ENCODE measurements around the gene ARHGEF28.

ARHGEF28 gene

DNA sequence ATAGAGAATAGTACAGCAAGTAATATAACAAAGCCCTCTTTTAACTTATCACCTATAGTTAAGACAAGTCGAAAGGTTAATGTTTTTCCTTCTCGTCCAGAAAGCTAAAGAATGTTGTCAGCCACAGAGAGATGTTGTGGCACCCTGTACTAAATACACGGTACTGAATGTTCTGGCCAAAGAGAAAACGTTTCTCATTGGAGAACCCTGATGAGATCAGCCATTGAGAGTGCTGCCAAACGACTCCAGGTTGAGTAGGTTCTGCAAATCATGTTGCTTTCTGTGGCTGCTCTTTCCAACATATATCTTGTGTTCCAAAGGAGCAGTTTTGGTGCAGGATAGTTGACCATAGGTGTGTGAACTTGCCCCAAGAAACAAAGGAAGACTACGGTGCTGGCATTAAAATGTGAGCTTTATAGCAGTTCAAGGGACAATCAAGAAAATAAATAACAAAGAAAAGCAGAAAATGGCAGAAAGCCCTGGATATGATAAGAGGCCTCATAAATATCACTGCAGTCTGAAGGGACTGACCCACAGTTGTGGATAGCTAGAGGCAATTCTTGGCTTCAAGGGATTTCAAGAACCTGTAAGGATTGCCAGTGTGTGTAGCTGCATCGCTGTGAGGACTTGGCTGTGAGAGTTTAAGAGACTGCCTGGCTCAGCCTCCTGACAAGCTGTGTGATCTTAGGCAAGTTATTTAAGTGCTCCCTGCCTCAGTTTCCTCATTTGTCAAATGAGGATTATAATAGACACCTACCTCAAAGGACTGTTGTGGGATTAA lies 102.7 kb downstream of the ARHGEF28 start:
- H3K4me3 ChIP-seq (ENCODE audit: low read length): no peak overlapping the region
- no peak overlapping the region for H2AFZ ChIP-seq (ENCODE audit: low read depth, low read length)
- no peaks in the 10 kb centered on the region for H3K27me3 ChIP-seq (ENCODE audit: insufficient read depth, low read length)
- no peaks in the 10 kb centered on the region for H3K36me3 ChIP-seq (ENCODE audit: insufficient read depth, low read length)
- H3K4me1 ChIP-seq (ENCODE audit: insufficient read depth, low read length): no peaks in the 10 kb centered on the region
- H3K9me3 ChIP-seq (ENCODE audit: low read length): no peaks in the 10 kb centered on the region

DNA sequence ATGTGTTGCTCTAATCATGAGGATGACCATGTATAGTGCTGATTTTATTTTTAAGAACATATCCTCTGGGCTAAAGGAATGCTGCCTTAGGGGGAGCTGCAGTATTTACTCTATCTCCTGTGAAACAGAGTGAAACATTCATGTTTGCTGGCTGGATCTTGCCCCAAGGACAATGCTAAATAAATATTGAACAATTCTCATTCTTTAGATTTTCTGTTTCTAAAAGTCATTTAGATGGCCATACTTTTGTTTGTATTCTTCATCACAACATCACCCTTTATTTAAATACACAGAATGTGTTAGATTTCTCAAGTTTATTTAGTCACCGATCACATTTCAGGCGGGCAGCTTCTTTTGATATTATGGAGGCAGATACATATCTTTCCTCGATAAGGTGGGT lies 103.3 kb downstream of the ARHGEF28 start:
- no peaks in the 10 kb centered on the region for H3K27me3 ChIP-seq (ENCODE audit: insufficient read depth, low read length)
- H3K4me1 ChIP-seq (ENCODE audit: insufficient read depth, low read length): no peaks in the 10 kb centered on the region
- no peaks in the 10 kb centered on the region for H3K9me3 ChIP-seq (ENCODE audit: low read length)
- no peaks in the 10 kb centered on the region for H3K36me3 ChIP-seq (ENCODE audit: insufficient read depth, low read length)
- no peak overlapping the region for H3K4me3 ChIP-seq (ENCODE audit: low read length)
- H2AFZ ChIP-seq (ENCODE audit: low read depth, low read length): no peak overlapping the region

DNA sequence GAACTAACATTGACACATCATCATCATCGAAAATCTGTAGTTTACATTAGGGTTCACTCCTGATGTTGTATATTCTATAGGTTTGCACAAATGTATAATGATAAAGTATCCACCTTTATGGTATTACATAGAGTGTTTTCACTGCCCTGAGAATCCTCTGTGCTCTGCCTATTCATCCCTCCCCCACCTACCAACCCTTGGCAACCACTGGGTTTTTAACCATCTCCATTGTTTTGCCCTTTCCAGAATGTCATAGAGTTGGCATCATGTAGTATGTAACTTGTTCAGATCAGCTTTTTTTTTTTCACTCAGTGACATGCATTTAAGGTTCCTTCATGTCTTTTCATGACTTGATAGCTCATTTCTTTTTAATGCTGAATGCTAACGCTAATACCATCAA lies 106.0 kb downstream of the ARHGEF28 start:
- Histone ChIP-seq H3K36me3 (ENCODE audit: insufficient read depth, low read length) (no peaks in the 10 kb centered on the region), H3K4me1 (ENCODE audit: insufficient read depth, low read length) (no peaks in the 10 kb centered on the region), H3K9me3 (ENCODE audit: low read length) (no peaks in the 10 kb centered on the region), H2AFZ (ENCODE audit: low read depth, low read length) (no peak overlapping the region), H3K4me3 (ENCODE audit: low read length) (no peak overlapping the region), H3K27me3 (ENCODE audit: insufficient read depth, low read length) (no peaks in the 10 kb centered on the region)

GRCh38 chr5:73733219-73733618 lies 107.2 kb downstream of the ARHGEF28 start:
- no peaks in the 10 kb centered on the region for H3K9me3 ChIP-seq (ENCODE audit: low read length)
- H3K36me3 ChIP-seq (ENCODE audit: insufficient read depth, low read length): no peaks in the 10 kb centered on the region
- no peak overlapping the region for H3K4me3 ChIP-seq (ENCODE audit: low read length)
- no peaks in the 10 kb centered on the region for H3K27me3 ChIP-seq (ENCODE audit: insufficient read depth, low read length)
- no peak overlapping the region for H2AFZ ChIP-seq (ENCODE audit: low read depth, low read length)
- no peaks in the 10 kb centered on the region for H3K4me1 ChIP-seq (ENCODE audit: insufficient read depth, low read length)

- Histone ChIP-seq H2AFZ (ENCODE audit: low read depth, low read length) (no peak overlapping the region), H3K27me3 (ENCODE audit: insufficient read depth, low read length) (no peaks in the 10 kb centered on the region), H3K4me3 (ENCODE audit: low read length) (no peak overlapping the region), H3K36me3 (ENCODE audit: insufficient read depth, low read length) (no peaks in the 10 kb centered on the region), H3K9me3 (ENCODE audit: low read length) (no peaks in the 10 kb centered on the region), H3K4me1 (ENCODE audit: insufficient read depth, low read length) (no peaks in the 10 kb centered on the region)
Measured at GRCh38 chr5:73735032-73735734, 109.2 kb downstream of the ARHGEF28 start.

- Histone ChIP-seq H2AFZ (ENCODE audit: low read depth, low read length) (no peak overlapping the region), H3K27me3 (ENCODE audit: insufficient read depth, low read length) (no peaks in the 10 kb centered on the region), H3K9me3 (ENCODE audit: low read length) (no peaks in the 10 kb centered on the region), H3K4me1 (ENCODE audit: insufficient read depth, low read length) (no peaks in the 10 kb centered on the region), H3K36me3 (ENCODE audit: insufficient read depth, low read length) (no peaks in the 10 kb centered on the region), H3K4me3 (ENCODE audit: low read length) (no peak overlapping the region)
Measured at GRCh38 chr5:73739650-73740049, 113.7 kb downstream of the ARHGEF28 start.

GRCh38 chr5:73740274-73740790 lies 114.3 kb downstream of the ARHGEF28 start:
- Histone ChIP-seq H3K9me3 (ENCODE audit: low read length) (no peaks in the 10 kb centered on the region), H3K27me3 (ENCODE audit: insufficient read depth, low read length) (no peaks in the 10 kb centered on the region), H3K4me1 (ENCODE audit: insufficient read depth, low read length) (no peaks in the 10 kb centered on the region), H3K4me3 (ENCODE audit: low read length) (no peak overlapping the region), H2AFZ (ENCODE audit: low read depth, low read length) (no peak overlapping the region), H3K36me3 (ENCODE audit: insufficient read depth, low read length) (no peaks in the 10 kb centered on the region)

DNA sequence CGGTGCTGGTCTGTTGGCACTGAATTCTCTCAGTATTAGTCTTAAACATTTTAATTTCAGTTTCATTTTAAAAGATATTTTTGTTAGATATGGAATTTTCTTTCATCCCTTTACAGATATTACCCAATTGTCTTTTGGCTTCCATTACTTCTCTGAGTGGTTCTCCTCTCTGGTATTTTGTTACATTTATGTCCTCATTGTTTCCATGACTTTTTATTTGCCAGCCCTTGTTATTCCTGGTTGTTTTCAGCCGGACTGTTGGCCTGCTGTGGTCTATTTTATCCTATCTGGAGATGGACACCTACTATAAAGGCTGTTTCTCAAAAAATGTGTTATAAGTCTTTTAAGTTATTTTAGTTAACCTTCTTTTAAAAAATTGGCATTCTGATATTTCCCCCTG lies 117.2 kb downstream of the ARHGEF28 start:
- H3K9me3 ChIP-seq (ENCODE audit: low read length): no peaks in the 10 kb centered on the region
- no peak overlapping the region for H2AFZ ChIP-seq (ENCODE audit: low read depth, low read length)
- H3K36me3 ChIP-seq (ENCODE audit: insufficient read depth, low read length): no peaks in the 10 kb centered on the region
- H3K27me3 ChIP-seq (ENCODE audit: insufficient read depth, low read length): no peaks in the 10 kb centered on the region
- no peak overlapping the region for H3K4me3 ChIP-seq (ENCODE audit: low read length)
- H3K4me1 ChIP-seq (ENCODE audit: insufficient read depth, low read length): no peaks in the 10 kb centered on the region

DNA sequence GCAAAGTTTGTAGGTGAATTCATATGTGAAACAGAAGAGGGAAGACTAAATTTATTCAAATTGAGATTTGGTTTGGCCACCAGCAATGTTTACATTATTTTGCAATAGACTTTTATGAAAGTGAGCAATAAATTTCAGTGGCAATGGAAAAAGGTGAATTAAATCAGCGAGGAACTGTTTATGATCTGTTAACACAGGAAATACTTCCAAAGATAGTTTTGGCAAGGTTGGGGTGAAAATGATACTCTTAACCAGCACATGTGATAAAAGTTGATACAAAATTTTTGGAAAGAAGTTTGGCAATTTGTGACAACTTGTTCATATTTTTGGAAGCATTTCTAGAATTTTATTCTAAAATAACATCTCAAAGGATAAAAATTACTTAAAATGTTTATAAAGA lies 119.8 kb downstream of the ARHGEF28 start:
- no peak overlapping the region for H2AFZ ChIP-seq (ENCODE audit: low read depth, low read length)
- H3K4me1 ChIP-seq (ENCODE audit: insufficient read depth, low read length): no peaks in the 10 kb centered on the region
- H3K27me3 ChIP-seq (ENCODE audit: insufficient read depth, low read length): peaks cover 3% of the 10 kb centered on the region
- no peak overlapping the region for H3K4me3 ChIP-seq (ENCODE audit: low read length)
- no peaks in the 10 kb centered on the region for H3K36me3 ChIP-seq (ENCODE audit: insufficient read depth, low read length)
- H3K9me3 ChIP-seq (ENCODE audit: low read length): no peaks in the 10 kb centered on the region

DNA sequence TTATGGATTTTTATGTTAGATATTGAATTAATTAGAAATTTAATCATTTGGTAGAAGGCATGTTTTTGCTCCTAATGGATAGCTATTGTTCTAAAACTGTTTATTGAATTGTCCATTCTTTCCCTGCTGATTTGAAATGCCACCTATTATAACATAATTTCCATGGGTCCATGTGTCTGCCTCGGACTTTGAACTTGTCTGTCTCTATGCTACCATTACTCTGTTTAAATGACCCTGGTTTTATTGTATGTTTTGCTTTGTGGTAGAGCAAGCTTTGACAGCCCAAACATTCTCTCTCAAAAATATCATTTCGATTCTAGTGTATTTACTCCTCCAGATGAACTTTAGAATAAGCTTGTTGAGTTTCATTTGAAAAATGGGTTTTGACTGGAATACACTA lies 120.6 kb downstream of the ARHGEF28 start:
- H3K4me3 ChIP-seq (ENCODE audit: low read length): no peak overlapping the region
- peaks cover 3% of the 10 kb centered on the region for H3K27me3 ChIP-seq (ENCODE audit: insufficient read depth, low read length)
- no peaks in the 10 kb centered on the region for H3K4me1 ChIP-seq (ENCODE audit: insufficient read depth, low read length)
- H3K9me3 ChIP-seq (ENCODE audit: low read length): no peaks in the 10 kb centered on the region
- H2AFZ ChIP-seq (ENCODE audit: low read depth, low read length): no peak overlapping the region
- H3K36me3 ChIP-seq (ENCODE audit: insufficient read depth, low read length): no peaks in the 10 kb centered on the region

DNA sequence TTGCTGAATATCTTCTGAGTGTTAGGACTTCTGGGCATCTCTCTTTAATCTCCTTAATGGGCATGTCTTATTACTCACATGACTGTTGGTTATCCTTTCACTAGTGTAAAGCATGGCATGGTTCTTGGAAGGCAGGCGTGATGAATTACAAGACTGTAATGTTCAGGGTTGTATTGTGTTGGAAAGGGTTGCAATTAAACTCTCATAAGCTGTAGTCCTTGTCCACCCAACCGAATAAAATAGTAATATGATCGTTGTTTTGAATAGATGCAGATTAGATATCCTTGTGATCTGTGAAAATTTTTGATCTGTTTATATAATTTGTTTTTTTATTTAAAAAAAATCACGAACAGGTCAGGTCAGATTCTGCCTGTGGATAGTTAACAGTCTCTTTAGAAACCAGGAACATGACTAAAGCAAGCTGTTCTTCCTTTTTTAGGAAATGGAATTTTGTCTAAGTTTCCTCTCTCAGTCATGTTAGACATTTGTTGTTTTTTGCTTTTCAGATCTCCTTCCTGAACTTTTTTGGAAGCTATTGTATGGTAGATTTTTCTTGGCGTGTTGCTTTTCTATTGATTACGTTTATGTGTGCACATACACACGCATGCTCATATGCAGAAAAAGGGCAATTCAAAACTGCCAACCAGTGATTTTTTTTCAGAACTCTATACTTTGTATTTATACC lies 121.8 kb downstream of the ARHGEF28 start:
- peaks cover 6% of the 10 kb centered on the region for H3K27me3 ChIP-seq (ENCODE audit: insufficient read depth, low read length)
- H3K4me3 ChIP-seq (ENCODE audit: low read length): no peak overlapping the region
- no peaks in the 10 kb centered on the region for H3K36me3 ChIP-seq (ENCODE audit: insufficient read depth, low read length)
- no peaks in the 10 kb centered on the region for H3K4me1 ChIP-seq (ENCODE audit: insufficient read depth, low read length)
- H3K9me3 ChIP-seq (ENCODE audit: low read length): no peaks in the 10 kb centered on the region
- H2AFZ ChIP-seq (ENCODE audit: low read depth, low read length): no peak overlapping the region

- no peak overlapping the region for H2AFZ ChIP-seq (ENCODE audit: low read depth, low read length)
- H3K9me3 ChIP-seq (ENCODE audit: low read length): no peaks in the 10 kb centered on the region
- no peak overlapping the region for H3K4me3 ChIP-seq (ENCODE audit: low read length)
- no peaks in the 10 kb centered on the region for H3K36me3 ChIP-seq (ENCODE audit: insufficient read depth, low read length)
- peaks cover 6% of the 10 kb centered on the region for H3K27me3 ChIP-seq (ENCODE audit: insufficient read depth, low read length)
- no peaks in the 10 kb centered on the region for H3K4me1 ChIP-seq (ENCODE audit: insufficient read depth, low read length)
Measured at GRCh38 chr5:73748510-73749400, 122.8 kb downstream of the ARHGEF28 start.

Measured in neuron (in vitro differentiated cells).